DMS53 treated with DMSO at 0.1 percent for 48 hours (cell line): Measurements from ENCODE around the gene NOLC1.

ENCODE experiments used
- DNase-seq: peaks from one replicate; lab custom pipeline; 2025; ENCODE audit not compliant: unreplicated experiment; lab: John Stamatoyannopoulos, UW

Gene NOLC1

GRCh38 chr10:102121739-102122372 is 30.3 kb upstream of the NOLC1 start:
- no peak for DNase-seq

DNA sequence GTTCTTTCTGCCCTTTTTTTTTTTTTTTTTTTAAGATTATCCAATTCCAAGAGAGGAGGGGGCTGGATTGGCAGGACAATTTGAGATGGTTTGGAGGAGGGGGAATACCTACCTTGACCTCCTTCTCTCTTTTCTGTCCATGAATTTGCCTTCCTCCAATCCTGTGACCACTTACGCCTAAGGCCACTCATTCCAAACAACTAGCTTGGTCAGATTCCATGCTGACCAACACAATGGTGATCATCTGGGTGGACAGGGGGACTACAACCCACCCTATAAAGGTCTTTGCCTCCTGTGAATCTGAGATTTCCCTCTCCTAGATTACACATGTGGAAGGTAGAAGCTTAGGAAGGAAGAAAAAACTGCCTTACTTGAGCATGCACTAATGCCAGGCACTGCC is 29.7 kb upstream of the NOLC1 start:
- DNase-seq: no peak

DNA sequence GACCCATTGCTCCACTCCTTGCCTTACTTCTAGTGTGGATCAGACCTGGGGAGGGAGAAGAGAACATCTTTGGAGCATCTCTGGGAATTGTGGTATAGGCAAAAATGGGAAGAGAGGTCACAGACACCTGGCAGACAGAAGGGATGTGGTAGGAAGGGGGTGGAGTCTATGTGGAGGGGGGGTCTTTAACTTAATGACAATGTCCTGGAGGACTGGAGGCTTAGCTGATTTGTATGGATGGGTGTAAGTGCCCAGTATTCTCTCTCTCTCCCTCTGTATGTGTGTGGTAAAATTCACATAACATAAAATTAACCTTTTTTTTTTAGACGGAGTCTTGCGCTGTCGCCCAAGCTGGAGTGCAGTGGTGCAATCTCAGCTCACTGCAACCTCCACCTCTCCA is 29.0 kb upstream of the NOLC1 start:
- no peak for DNase-seq

DNA sequence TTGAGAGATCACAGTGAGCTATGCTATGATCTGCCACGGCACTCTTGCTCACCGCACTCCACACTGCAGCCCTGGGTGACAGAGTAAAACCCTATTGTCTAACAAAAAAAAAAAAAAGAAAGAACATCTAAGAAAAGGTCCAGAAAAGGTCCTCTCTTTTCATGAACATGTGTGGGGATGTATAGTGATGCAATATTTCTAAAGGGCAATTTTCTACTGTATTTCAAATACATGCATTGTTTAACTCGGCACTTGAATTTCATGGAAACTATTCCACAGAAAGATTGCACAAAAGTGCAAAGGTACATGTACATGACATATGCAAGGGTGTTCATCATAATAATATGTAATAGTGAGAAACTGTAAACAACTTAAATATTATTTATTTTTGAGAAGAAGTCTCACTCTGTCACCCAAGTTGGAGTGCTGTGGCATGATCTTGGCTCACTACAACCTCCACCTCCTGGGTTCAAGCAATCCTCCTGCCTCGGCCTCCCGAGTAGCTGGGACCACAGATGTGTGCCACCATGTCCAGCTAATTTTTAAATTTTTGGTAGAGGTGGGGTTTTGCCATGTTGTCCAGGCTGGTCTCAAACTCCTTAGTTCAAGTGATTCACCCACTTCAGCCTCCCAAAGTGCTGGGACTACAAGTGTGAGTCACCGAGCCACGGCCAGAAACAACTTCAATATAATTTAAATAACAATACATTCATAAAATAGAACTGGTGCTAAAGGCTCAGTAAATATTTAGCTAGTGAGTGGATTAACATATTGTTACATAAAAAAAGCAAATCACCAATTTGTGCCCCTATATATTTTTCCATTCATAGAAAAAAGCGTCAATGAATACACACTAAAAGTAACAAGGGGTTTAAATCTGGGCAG is 20.7 kb upstream of the NOLC1 start:
- DNase-seq: peak; percentile 64

DNA sequence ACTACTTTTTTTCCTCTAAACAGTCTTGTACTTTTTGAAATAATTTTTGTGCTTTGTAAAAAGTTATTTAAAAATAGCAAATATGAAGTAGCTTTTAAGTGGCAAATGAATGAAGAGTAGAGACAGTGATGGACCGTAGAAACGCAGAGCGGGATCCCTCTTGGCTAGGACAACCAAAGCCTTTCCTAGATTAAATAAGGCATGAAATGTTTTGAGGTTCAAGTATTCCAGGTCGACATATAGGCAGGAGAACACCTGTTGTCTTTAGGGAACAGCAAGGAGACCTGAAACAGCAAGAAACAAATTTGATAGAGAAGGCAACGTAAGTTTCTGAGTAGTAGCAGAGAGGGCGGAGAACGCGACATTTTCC is 20.0 kb upstream of the NOLC1 start:
- no peak for DNase-seq

DNA sequence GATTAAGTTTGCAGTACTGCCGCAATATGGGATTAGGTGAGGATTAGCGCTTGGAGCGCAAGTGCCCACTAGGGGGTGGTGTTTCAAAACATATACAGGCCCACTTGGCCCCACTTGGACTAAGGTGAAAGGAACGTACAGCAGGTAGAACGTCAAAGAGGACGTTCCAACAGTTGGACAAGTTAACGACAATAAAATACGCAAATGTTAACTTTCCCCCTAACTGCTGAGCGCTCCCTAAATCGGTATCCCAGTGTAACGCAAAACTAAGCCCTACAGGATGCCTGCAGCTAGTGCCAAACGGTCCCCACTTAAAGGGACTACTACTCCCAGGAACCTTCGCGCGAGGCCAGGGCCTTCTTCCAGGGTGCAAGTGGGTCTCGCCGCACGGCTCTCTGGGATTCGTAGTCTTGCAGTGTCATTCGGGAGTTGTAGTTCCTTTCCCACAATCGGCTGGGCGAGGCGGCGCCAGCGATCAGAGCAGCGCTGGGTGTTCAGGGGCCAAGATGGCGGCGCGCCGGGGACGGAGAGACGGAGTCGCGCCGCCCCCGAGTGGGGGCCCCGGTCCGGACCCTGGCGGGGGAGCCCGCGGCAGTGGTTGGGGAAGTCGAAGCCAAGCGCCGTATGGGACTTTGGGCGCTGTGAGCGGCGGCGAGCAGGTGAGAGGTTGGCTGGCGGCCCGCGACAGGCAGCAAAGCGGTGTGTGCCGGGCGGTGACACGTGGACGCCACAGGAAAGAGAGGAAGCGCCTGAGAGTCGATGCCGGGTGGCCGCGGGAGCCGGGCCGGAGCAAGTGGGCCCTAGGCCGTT is 19.4 kb upstream of the NOLC1 start, which contains the start of gene PPRC1:
TSS of gene PPRC1 (plus strand) at position 478 of the 810 bp plus-strand sequence. CDS start at position 507, 29 bp downstream.
- DNase-seq: peak; percentile 98

GRCh38 chr10:102133373-102134195 is 18.6 kb upstream of the NOLC1 start:
- DNase-seq: no peak

- DNase-seq: no peak
These were observed 17.8 kb upstream of the NOLC1 start for GRCh38 chr10:102134416-102134815.

DNA sequence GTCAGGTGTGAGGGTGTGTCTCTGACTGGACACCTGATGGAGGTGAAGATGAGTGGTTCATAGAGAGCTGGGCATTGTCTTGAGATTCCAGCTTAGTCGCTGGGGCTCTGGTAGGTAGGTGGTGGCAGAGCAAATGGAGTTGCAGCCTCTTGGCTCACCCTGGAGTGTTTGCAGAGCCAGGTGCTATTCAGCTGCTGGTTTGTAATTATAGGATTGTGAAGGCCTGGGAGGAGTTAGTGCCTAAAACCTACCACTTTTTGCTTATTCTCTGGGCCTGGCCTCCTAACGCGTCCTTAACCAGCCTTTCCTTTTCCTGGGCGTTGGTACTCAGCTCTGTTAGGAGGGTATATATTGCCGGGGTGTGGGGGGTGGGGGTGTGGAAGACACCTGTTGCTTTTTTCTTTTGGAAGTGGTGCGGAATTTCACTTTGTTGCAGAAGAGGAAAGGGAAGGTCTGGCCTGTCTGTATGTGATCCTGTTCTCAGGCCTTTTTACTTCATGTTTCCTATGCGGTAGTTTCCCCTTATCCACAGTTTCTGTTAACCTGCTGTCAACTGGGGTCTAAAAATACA is 16.1 kb upstream of the NOLC1 start:
- DNase-seq: peak; percentile 50

- no peak for DNase-seq
These were observed 12.7 kb upstream of the NOLC1 start for GRCh38 chr10:102139281-102140110.

GRCh38 chr10:102140218-102140617 is 12.0 kb upstream of the NOLC1 start:
- DNase-seq: no peak

- DNase-seq: no peak
These were observed 11.2 kb upstream of the NOLC1 start for GRCh38 chr10:102140913-102141540.

GRCh38 chr10:102141583-102142107 is 10.5 kb upstream of the NOLC1 start:
- no peak for DNase-seq

GRCh38 chr10:102146971-102147428 is 5.2 kb upstream of the NOLC1 start:
- no peak for DNase-seq

GRCh38 chr10:102147561-102147960 is 4.6 kb upstream of the NOLC1 start:
- DNase-seq: no peak

DNA sequence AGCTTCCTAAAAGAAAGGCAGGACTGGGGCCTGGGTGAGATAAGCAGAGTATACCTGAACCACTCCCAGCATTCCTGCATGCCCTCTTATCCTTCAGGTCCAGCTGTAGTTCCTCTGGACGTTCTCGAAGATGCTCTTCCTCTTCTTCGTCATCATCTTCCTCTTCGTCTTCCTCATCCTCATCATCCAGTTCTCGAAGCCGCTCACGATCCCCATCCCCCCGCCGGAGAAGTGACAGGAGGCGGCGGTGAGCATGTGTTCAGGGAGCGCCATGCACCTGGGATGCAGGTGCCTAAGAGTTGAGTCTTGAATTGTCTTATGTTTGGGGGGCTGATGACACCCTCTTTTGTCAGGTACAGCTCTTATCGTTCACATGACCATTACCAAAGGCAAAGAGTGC is 3.9 kb upstream of the NOLC1 start:
- DNase-seq: no peak

DNA sequence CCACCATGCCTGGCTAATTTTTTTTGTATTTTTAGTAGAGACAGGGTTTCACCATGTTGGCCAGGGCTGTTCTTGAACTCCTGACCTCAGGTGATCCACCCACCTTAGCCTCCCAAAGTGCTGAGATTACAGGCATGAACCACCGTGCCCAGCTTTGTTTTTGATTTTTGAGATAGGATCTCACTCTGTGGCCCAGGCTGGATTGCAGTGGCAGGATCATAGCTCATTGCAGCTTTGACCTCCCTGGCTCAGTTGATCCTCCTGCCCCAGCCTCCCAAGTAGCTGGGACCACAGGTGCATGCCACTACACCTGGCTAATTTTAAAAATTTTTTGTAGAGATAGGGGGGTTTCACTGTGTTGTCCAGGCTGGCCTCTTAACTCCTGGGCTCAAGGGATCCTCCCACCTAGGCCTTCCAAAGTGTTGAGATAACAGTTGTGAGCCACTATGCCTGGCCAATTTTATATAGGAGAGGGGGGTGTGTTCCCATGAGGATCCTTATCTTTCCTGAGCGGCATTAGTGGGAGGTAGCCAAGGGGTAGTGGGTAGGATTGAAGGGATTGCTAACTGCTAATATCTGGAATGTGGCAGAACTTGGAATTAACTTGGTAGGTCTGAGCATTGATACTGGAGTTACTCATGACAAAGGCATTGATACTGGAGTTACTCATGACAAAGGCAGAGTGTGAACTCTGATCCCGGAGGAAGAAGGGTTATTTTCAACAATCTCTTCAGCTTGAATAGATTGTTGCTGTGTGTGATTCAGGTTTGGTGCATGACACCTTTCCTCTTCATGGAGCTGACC is 1.0 kb upstream of the NOLC1 start:
- peak; percentile 56 for DNase-seq

DNA sequence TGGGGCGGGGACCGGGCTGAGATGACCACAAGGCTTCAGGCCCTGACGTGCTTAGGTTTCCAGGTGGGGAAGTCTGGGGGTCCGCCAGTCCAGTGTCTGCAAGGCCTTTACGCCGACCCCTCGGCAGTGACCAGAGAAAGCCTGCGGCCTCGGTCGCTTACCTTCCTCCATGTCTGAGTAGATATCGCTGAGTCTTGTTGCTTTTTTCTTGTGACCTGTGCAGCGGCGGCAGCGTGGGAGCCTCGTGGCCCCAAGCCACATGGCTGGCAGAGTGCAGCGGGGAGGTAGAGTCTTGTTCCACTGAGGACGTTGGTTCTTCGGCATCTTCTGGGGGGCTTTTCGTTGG is 329 bp downstream of the NOLC1 start:
- DNase-seq: no peak
